ENCODE measurements around the gene NPW.

Gene NPW

GRCh38 chr16:2019518-2019920 lies at the start of gene NPW:
TSS of gene NPW (plus strand) at chr16:2019785.
- DNase-seq (ENCODE audit: low read depth in 2 of 2) = no peak

DNA sequence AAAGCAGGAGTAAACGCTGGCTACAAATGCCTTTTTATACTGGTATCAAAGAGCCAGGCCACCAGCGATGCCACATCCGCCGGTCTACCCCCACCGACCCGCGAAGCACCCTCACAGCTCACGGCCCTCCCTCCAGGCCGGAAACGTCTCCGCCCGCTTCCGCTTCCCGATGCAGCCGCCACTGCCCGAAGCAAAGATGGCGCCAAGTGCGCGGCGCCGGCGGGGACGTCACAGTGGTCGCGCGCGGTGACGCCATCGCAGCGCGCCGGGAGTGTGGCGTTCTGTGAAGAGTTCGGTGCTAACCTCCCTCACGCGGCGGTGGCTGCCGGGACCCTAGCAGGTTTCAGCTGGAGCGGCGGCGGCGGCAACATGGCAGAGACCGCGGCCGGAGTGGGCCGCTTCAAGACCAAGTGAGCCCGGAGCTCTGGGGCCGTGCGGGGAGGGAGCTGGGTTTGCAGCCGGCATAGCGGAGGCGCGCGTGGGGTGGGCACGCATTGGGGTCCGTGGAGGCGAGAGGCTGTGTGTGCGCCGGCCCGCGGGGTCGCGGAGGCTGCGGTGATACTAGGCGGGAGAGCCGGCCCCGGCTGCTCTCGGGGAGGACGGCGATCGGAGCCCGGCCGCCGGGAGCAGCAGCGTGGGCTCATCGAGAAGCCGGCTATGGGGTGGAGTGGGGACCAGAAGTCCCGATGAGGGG lies 47.6 kb upstream of the NPW start, which contains the start of gene TBL3:
Gene TBL3, plus strand, starts transcription at position 258 of the 694 bp plus-strand sequence. Its CDS starts 112 bp downstream, at position 370.
- DNase-seq (ENCODE audit: low read depth in 2 of 2) = peak; percentile 89 to 91

GRCh38 chr16:1972490-1972877 lies 47.1 kb upstream of the NPW start:
- DNase-seq (ENCODE audit: low read depth in 2 of 2) = no peak

DNA sequence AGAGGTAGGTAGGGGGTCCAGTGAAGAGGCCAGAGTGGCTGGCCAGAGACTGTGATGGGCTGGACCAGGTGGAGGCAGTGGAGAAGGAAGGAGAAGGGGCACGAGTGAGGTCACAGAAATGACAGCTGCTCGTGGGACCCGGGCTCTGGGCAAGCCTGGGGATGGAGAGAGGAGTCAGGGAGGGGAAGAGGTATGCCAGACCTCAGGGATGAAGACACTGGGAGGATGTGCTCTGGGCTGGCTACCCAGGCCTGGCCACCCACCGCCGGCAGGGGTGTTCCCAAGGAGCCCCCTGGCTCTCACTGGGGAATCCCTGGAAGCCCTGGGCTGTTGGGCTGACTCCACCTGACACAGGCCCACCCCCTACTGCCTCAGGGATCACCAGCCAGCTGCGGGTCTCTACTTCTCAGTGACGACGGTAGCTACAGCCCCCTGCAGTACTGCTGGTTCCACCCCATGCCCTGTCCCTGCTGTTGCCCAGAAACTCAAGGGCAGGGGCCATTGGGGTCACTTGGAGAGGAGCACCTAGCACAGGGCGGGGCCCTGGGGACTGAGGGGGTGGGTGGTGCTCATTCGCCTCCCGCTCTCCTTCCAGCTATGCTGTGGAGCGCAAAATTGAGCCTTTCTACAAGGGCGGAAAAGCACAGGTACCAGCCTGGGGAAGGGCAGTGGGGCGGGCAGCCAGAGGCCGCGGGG lies 46.0 kb upstream of the NPW start:
- DNase-seq (ENCODE audit: low read depth in 2 of 2) = no peak

GRCh38 chr16:1974157-1975070 lies 45.2 kb upstream of the NPW start:
- DNase-seq (ENCODE audit: low read depth in 2 of 2) = no peak

GRCh38 chr16:1975432-1976215 lies 44.0 kb upstream of the NPW start:
- DNase-seq (ENCODE audit: low read depth in 2 of 2) = no peak

DNA sequence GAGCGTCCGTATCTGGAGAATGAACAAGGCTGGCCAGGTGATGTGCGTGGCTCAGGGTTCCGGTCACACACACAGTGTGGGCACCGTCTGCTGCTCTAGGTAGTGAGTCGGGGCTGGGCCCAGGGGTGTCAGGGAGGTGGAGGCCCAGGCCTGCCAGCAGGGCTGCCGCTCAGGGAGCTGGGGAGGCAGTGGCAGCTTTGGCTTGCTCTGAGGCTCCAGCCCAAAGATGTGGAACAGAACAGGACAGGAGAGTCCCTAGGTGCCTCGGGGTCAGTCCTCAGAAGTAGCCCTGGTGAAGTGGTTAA lies 43.4 kb upstream of the NPW start:
- DNase-seq (ENCODE audit: low read depth in 2 of 2) = no peak

- no peak for DNase-seq (ENCODE audit: low read depth in 2 of 2)
These were observed 42.4 kb upstream of the NPW start for GRCh38 chr16:1976951-1977874.

- no peak for DNase-seq (ENCODE audit: low read depth in 2 of 2)
These were observed 41.7 kb upstream of the NPW start for GRCh38 chr16:1977875-1978268.

DNA sequence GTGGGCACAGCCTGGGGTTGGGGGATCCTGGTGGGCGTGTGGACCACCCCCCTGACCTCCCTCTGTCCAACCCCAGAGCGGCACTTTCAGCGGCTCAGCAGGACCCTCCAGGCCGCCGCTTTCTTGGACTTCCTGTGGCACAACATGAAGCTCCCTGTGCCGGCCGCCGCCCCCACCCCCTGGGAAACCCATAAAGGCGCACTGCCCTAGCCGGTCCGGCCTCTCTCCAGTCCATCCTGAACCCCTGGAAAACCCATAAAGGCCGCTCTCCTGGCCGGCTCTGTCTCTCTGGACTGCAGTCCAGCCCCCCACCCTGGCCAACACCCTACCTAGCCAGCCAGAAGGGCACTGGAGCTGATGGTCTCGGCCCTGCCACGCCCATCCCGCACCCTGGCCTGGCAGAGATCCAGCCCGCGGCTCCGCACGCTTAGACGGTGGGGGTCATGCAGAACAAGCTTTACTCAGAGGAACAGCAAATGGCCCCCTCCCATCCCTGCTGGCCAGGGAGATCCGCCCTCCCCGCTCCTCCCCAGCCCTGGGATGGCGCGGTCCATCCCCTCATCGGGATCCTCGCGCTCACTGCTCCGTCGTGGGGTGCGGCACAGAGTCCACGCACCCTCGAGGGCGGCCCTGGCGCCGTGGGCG lies 41.0 kb upstream of the NPW start:
- no peak for DNase-seq (ENCODE audit: low read depth in 2 of 2)

DNA sequence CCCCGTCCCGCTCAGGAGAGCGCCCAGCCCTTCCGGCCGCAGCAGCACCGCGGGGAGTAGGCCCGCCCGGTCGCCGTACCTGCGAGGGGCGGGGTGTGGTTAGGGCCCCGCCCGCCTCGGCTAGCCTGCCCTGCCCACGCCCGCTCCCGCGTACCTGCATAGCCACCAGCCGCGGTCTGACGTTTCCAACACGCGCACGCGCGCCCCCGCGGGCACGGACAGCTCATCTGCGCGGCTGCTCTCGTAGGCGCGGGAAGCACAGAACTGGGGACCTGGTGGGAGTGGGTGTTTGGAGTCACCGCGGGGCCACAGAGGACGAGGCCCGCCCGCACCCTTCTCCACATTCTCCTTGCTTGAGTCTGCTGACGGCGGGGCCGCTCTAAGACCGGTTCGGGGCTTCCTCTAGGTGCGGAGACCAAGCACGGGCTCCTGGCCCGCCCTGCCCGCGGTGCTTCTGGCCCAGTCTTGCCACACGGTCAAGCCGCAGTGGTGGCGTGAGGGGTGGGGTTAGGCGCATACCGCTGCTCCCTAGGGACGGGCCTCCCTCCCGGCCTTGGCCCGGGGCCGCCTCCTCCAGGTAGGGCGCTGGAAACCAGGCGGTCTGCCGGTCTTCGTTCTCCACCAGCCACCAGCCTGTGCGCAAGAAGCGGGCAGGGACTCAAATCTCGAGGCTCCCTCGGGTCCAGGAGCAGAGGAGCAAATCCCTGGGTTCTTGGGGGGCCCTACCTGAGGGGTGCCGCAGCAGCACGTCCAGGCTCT lies 40.1 kb upstream of the NPW start:
- DNase-seq (ENCODE audit: low read depth in 2 of 2) = no peak

GRCh38 chr16:1980030-1980769 lies 39.4 kb upstream of the NPW start:
- no peak for DNase-seq (ENCODE audit: low read depth in 2 of 2)

GRCh38 chr16:1980770-1981087 lies 38.9 kb upstream of the NPW start:
- DNase-seq (ENCODE audit: low read depth in 2 of 2) = no peak

- DNase-seq (ENCODE audit: low read depth in 2 of 2) = no peak
These were observed 38.2 kb upstream of the NPW start, which contains the start of gene NOXO1 for GRCh38 chr16:1981398-1981836. TSS of gene NOXO1 (minus strand) at chr16:1981469. CDS start at chr16:1981179, 290 bp downstream.

- no peak for DNase-seq (ENCODE audit: low read depth in 2 of 2)
These were observed 37.6 kb upstream of the NPW start for GRCh38 chr16:1982013-1982433.

DNA sequence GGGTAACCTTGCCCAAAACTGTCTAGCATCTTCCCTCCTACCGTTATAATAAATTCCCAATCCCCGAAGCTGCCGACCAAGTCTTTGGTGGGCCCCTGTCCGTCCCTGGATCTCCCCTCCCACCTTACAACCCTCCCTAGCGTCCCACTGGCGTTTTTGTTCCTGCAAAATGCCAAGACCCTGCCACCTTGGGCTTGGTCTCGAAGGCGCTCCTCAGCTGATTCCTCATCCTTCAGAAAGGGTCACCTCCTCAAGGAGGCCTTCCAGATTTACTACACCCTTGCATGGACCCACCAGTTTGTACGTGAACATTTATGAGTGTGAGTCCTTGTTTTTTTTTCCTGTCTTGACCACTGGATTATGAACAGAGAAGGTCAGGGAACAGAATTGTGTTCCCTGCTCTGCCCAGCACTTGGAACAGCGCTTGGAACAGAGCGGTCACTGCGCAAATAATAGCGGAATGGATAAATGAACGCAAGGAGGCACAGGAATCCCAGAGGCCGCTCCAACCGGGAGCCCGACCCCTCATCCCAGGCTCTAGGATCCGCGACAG lies 36.5 kb upstream of the NPW start:
- no peak for DNase-seq (ENCODE audit: low read depth in 2 of 2)

- DNase-seq (ENCODE audit: low read depth in 2 of 2) = peak; percentile 73
These were observed 35.8 kb upstream of the NPW start, which contains the start of gene GFER for GRCh38 chr16:1983544-1984346. TSS of gene GFER (plus strand) at chr16:1984193. CDS start at chr16:1984219, 26 bp downstream.
